ENCODE data around the gene VPS37C. TPM values are rescaled to one million over a fixed set of nuclear protein-coding genes. Genes with fewer than 3 reads are reported as not detected.
A peak's percentile ranks its signal among the peaks of the same experiment; 100 is the strongest.
"Not testable (repeated sequence)": the region's sequence is repeated elsewhere in the genome, so short reads cannot be mapped to it uniquely, and the experiment has no call there.

Gene VPS37C
- 23.1 TPM for total RNA-seq

- intact Hi-C loops (cut with DNase I): no loop called here
- peak; percentile 94 for DNase-seq (ENCODE audit: low spot score)
- peak; percentile 98 for ATAC-seq
Observed at GRCh38 chr11:61161190-61162091, at the start of gene VPS37C. Gene VPS37C (minus strand): TSS chr11:61161426. CDS start chr11:61138829, 22,597 bp downstream.

GRCh38 chr11:61210629-61211028 is 49.4 kb upstream of the VPS37C start:
- intact Hi-C loops (cut with DNase I); DNase-seq (ENCODE audit: low spot score); ATAC-seq: not testable (repeated sequence)

GRCh38 chr11:61207636-61208310 is 46.5 kb upstream of the VPS37C start:
- intact Hi-C loops (cut with DNase I); ATAC-seq: not testable (repeated sequence)

GRCh38 chr11:61204502-61205059 is 43.4 kb upstream of the VPS37C start:
- DNase-seq (ENCODE audit: low spot score); ATAC-seq; intact Hi-C loops (cut with DNase I): not testable (repeated sequence)

More at GRCh38 chr11:61207636-61208310, 46.5 kb upstream of the VPS37C start:
- not testable (repeated sequence) for DNase-seq (ENCODE audit: low spot score)

- peak; percentile 50 for ATAC-seq
- DNase-seq (ENCODE audit: low spot score); intact Hi-C loops (cut with DNase I): not testable (repeated sequence)
Observed at GRCh38 chr11:61203873-61204272, 42.6 kb upstream of the VPS37C start.

GRCh38 chr11:61202950-61203746 is 41.9 kb upstream of the VPS37C start, which contains the start of gene PGA3:
Gene PGA3 (plus strand): TSS chr11:61203515. CDS start chr11:61203565, 50 bp downstream.
- DNase-seq (ENCODE audit: low spot score): peak; percentile 25
- intact Hi-C loops (cut with DNase I); ATAC-seq: not testable (repeated sequence)

GRCh38 chr11:61201476-61201875 is 40.2 kb upstream of the VPS37C start:
- intact Hi-C loops (cut with DNase I): no loop called here
- no peak for ATAC-seq
- peak; percentile 27 for DNase-seq (ENCODE audit: low spot score)

- no peak for ATAC-seq
- peak; percentile 2 for DNase-seq (ENCODE audit: low spot score)
- intact Hi-C loops (cut with DNase I): no loop called here
Observed at GRCh38 chr11:61198948-61199523, 37.8 kb upstream of the VPS37C start.

- intact Hi-C loops (cut with DNase I): no loop called here
Observed at GRCh38 chr11:61198361-61198760, 37.1 kb upstream of the VPS37C start.

GRCh38 chr11:61195719-61196118 is 34.5 kb upstream of the VPS37C start:
- DNase-seq (ENCODE audit: low spot score): no peak
- intact Hi-C loops (cut with DNase I): no loop called here
- no peak for ATAC-seq

More at GRCh38 chr11:61198361-61198760, 37.1 kb upstream of the VPS37C start:
- ATAC-seq (no peak), DNase-seq (ENCODE audit: low spot score) (peak; percentile 2)

- intact Hi-C loops (cut with DNase I): no loop called here
- DNase-seq (ENCODE audit: low spot score) (no peak), ATAC-seq (no peak)
Observed at GRCh38 chr11:61194981-61195695, 33.9 kb upstream of the VPS37C start.

GRCh38 chr11:61194169-61194671 is 33.0 kb upstream of the VPS37C start:
- intact Hi-C loops (cut with DNase I): no loop called here
- no peak for DNase-seq (ENCODE audit: low spot score)
- no peak for ATAC-seq

- no peak for ATAC-seq
- DNase-seq (ENCODE audit: low spot score): no peak
- intact Hi-C loops (cut with DNase I): no loop called here
Observed at GRCh38 chr11:61193596-61193995, 32.4 kb upstream of the VPS37C start.

GRCh38 chr11:61189933-61190332 is 28.7 kb upstream of the VPS37C start:
- DNase-seq (ENCODE audit: low spot score) (no peak), ATAC-seq (no peak)
- intact Hi-C loops (cut with DNase I): no loop called here

GRCh38 chr11:61187505-61188130 is 26.4 kb upstream of the VPS37C start:
- intact Hi-C loops (cut with DNase I): no loop called here
- peak; percentile 72 for ATAC-seq
- DNase-seq (ENCODE audit: low spot score): peak; percentile 85

GRCh38 chr11:61186504-61186903 is 25.3 kb upstream of the VPS37C start:
- intact Hi-C loops (cut with DNase I): no loop called here
- ATAC-seq (no peak), DNase-seq (ENCODE audit: low spot score) (no peak)

- no peak for ATAC-seq
- intact Hi-C loops (cut with DNase I): no loop called here
- DNase-seq (ENCODE audit: low spot score): no peak
Observed at GRCh38 chr11:61183645-61184044, 22.4 kb upstream of the VPS37C start.
